ENCODE measurements around the gene S100Z.
"Not testable (repeated sequence)": the region's sequence is repeated elsewhere in the genome, so short reads cannot be mapped to it uniquely, and the experiment has no call there.

The S100Z gene

DNA sequence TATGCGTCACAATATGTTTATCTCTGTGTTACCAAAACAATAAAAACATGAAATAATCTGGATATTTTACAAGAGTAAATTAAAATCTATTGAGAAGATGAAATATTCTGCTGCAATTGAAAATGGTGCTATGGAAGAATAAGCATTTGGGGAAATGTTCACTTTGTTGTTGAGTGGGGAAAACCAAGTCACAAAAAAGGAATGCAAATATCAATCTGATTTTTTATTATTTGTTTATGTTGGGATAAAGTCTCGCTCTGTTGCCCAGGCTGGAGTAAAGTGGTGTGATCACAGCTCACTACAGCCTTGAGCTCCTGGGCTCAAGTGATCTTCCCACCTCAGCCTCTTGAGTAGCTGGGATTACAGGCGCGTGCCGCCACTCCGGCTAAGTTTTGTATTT, 39.6 kb upstream of the S100Z start:
- H3K27me3 ChIP-seq (ENCODE audit: low read length) = no peaks in the 10 kb centered on the region
- no peak overlapping the region for H2AFZ ChIP-seq (ENCODE audit: low read depth, low read length, severe bottlenecking)
- no peak overlapping the region for H3K27ac ChIP-seq (ENCODE audit: low read depth, low read length)
- no peaks in the 10 kb centered on the region for H3K36me3 ChIP-seq (ENCODE audit: low read length)
- no peak overlapping the region for H3K4me2 ChIP-seq (ENCODE audit: low read depth, low read length, poor library complexity, severe bottlenecking)
- TF ChIP-seq, protein P1, sequence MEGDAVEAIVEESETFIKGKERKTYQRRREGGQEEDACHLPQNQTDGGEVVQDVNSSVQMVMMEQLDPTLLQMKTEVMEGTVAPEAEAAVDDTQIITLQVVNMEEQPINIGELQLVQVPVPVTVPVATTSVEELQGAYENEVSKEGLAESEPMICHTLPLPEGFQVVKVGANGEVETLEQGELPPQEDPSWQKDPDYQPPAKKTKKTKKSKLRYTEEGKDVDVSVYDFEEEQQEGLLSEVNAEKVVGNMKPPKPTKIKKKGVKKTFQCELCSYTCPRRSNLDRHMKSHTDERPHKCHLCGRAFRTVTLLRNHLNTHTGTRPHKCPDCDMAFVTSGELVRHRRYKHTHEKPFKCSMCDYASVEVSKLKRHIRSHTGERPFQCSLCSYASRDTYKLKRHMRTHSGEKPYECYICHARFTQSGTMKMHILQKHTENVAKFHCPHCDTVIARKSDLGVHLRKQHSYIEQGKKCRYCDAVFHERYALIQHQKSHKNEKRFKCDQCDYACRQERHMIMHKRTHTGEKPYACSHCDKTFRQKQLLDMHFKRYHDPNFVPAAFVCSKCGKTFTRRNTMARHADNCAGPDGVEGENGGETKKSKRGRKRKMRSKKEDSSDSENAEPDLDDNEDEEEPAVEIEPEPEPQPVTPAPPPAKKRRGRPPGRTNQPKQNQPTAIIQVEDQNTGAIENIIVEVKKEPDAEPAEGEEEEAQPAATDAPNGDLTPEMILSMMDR (IDR thresholded peaks at IDR 0.05; ENCODE audit: insufficient read depth, low read length, poor library complexity, severe bottlenecking) = no peak
- TF ChIP-seq EZH2phosphoT487 (conservative IDR thresholded peaks at IDR 0.05; ENCODE audit: low read length) = no peak
- H3K79me2 ChIP-seq (ENCODE audit: insufficient read depth, low read length) = no peaks in the 10 kb centered on the region
- H3K9me3 ChIP-seq (ENCODE audit: insufficient read depth, low read length) = no peaks in the 10 kb centered on the region
- H3K9ac ChIP-seq (ENCODE audit: low read length) = no peak overlapping the region
- H3K9me2 ChIP-seq (replicated peaks; ENCODE audit: insufficient read depth, low read length) = no peaks in the 10 kb centered on the region
- H4K20me1 ChIP-seq (ENCODE audit: low read depth, low read length) = no peaks in the 10 kb centered on the region
- H3F3A ChIP-seq (ENCODE audit: insufficient read depth) = no peaks in the 10 kb centered on the region
- no peak overlapping the region for H3K4me3 ChIP-seq (ENCODE audit: insufficient read depth, low read length, poor library complexity, severe bottlenecking)

DNA sequence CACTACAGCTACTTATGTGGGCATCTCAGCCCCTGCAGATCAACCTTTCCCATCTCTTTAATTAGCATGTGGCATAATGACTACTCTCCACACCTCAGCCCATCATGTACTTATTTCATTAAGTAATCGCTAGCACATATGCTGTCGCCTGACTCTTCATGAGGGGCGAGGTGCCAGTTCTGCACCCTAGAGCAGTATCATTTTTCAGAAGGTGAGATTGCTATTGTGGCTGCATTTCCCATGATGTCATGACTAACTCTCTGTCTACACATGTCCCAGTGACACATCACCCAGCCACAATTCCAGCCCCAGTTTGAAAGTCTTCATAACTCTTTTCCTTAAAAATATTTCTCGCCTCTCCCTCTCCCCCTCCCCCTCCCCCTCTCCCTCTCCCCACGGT, 38.6 kb upstream of the S100Z start:
- Histone ChIP-seq H3F3A (ENCODE audit: insufficient read depth) (no peaks in the 10 kb centered on the region), H3K4me2 (ENCODE audit: low read depth, low read length, poor library complexity, severe bottlenecking) (no peak overlapping the region), H3K79me2 (ENCODE audit: insufficient read depth, low read length) (no peaks in the 10 kb centered on the region), H3K36me3 (ENCODE audit: low read length) (no peaks in the 10 kb centered on the region), H4K20me1 (ENCODE audit: low read depth, low read length) (no peaks in the 10 kb centered on the region), H3K4me3 (ENCODE audit: insufficient read depth, low read length, poor library complexity, severe bottlenecking) (no peak overlapping the region), H3K9me3 (ENCODE audit: insufficient read depth, low read length) (no peaks in the 10 kb centered on the region), H3K27me3 (ENCODE audit: low read length) (no peaks in the 10 kb centered on the region), H3K9me2 (replicated peaks; ENCODE audit: insufficient read depth, low read length) (no peaks in the 10 kb centered on the region), H3K9ac (ENCODE audit: low read length) (no peak overlapping the region), H3K27ac (ENCODE audit: low read depth, low read length) (no peak overlapping the region), H2AFZ (ENCODE audit: low read depth, low read length, severe bottlenecking) (no peak overlapping the region)
- TF ChIP-seq, protein P1 (IDR thresholded peaks at IDR 0.05; ENCODE audit: insufficient read depth, low read length, poor library complexity, severe bottlenecking) = no peak
- no peak for TF ChIP-seq EZH2phosphoT487 (conservative IDR thresholded peaks at IDR 0.05; ENCODE audit: low read length)

DNA sequence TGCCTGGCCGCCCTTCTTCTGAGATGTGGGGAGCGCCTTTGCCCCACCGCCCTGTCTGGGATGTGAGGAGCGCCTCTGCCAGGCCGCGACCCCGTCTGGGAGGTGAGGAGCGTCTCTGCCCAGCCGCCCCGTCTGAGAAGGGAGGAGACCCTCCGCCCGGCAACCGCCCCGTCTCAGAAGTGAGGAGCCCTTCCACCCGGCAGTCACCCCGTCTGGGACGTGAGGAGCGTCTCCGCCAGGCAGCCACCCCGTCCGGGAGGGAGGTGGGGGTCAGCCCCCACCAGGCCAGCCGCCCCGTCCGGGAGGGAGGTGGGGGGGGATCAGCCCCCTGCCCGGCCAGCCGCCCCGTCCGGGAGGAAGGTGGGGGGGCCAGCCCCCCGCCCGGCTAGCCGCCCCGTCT, 37.6 kb upstream of the S100Z start:
- not testable (repeated sequence) for H2AFZ ChIP-seq (ENCODE audit: low read depth, low read length, severe bottlenecking); H3K9me3 ChIP-seq (ENCODE audit: insufficient read depth, low read length); H3K4me2 ChIP-seq (ENCODE audit: low read depth, low read length, poor library complexity, severe bottlenecking); H3F3A ChIP-seq (ENCODE audit: insufficient read depth); H3K9me2 ChIP-seq (replicated peaks; ENCODE audit: insufficient read depth, low read length); H4K20me1 ChIP-seq (ENCODE audit: low read depth, low read length); H3K27ac ChIP-seq (ENCODE audit: low read depth, low read length); H3K79me2 ChIP-seq (ENCODE audit: insufficient read depth, low read length); H3K27me3 ChIP-seq (ENCODE audit: low read length); H3K36me3 ChIP-seq (ENCODE audit: low read length); H3K9ac ChIP-seq (ENCODE audit: low read length); H3K4me3 ChIP-seq (ENCODE audit: insufficient read depth, low read length, poor library complexity, severe bottlenecking)

DNA sequence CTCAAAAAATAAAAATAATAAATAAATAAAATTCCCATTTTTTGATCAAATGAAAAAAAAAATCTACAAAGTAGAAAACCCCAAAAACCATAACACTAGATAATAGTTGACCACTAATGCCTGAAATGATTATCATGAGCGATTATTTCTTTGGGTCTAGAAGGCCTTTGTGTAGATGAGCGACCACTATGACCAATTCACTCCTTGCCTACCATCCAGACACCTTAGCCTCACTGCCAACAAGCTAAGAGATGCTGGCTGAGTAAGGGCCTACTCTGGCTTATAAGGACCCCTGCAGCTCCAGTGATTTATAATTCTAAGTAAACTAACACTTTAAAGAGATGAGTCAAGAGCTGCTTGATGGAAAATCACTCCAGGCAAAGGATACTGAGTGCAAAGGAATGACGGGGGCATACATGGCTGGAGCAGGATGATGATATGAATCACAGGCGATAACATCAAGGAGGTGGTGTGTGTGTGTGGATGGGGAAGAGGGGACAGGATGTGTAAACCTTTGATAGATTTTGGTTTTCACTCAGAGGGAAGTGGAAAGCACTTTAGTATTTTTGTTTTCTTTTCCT, 35.7 kb upstream of the S100Z start:
- Histone ChIP-seq H3K9ac (ENCODE audit: low read length) (no peak overlapping the region), H3K9me3 (ENCODE audit: insufficient read depth, low read length) (no peaks in the 10 kb centered on the region), H3K79me2 (ENCODE audit: insufficient read depth, low read length) (no peaks in the 10 kb centered on the region), H3K27ac (ENCODE audit: low read depth, low read length) (no peak overlapping the region), H4K20me1 (ENCODE audit: low read depth, low read length) (no peaks in the 10 kb centered on the region), H3K9me2 (replicated peaks; ENCODE audit: insufficient read depth, low read length) (no peaks in the 10 kb centered on the region), H3K27me3 (ENCODE audit: low read length) (no peaks in the 10 kb centered on the region), H3F3A (ENCODE audit: insufficient read depth) (no peaks in the 10 kb centered on the region), H2AFZ (ENCODE audit: low read depth, low read length, severe bottlenecking) (no peak overlapping the region), H3K4me2 (ENCODE audit: low read depth, low read length, poor library complexity, severe bottlenecking) (no peak overlapping the region), H3K36me3 (ENCODE audit: low read length) (no peaks in the 10 kb centered on the region), H3K4me3 (ENCODE audit: insufficient read depth, low read length, poor library complexity, severe bottlenecking) (no peak overlapping the region)
- TF ChIP-seq EZH2phosphoT487 (conservative IDR thresholded peaks at IDR 0.05; ENCODE audit: low read length) = no peak
- TF ChIP-seq, protein P1 (IDR thresholded peaks at IDR 0.05; ENCODE audit: insufficient read depth, low read length, poor library complexity, severe bottlenecking) = no peak

Data from SU-DHL-6 (cell line).